ENCODE data around the gene SYCP2. TPM values are rescaled to one million over a fixed set of nuclear protein-coding genes. Genes with fewer than 3 reads are reported as not detected.
A peak's percentile ranks its signal among the peaks of the same experiment; 100 is the strongest.

SYCP2 gene
- total RNA-seq, 1 donor from 2014 or later: 0.88 TPM

DNA sequence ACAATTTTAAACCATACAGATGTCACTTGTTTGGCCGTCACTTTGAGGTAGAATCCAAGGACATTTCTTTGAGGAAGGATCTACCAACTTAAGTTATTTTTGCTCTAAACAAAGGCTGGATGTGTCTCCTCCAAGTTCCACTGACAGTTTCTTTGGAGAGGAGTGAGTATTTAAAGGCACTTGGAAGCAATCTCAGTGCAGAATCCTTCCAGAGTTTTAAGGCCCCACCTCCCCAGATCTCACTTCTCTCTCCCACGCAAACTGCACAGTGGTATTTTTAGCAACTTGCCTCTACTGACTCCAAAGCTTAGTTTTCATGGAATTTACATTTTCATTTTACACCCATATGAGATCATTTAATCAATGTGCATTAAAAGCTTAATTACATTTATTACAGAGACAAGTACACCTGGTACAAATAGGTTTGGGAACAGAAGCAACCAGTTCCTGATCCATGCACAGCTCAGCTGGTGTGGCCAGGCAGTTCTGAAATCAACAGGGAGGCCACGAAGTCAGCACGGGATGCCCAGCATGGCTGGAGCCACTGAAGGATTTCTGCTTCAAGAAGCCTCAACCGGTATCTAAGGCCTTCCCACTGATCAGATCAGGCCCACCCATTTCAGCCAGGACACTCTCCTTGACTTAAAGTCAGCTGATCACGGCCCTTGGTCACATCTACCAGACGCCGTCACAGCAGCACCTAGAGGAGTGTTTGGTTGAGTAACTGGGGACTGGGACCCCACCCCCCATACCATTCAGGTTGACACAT lies 109.8 kb downstream of the SYCP2 start:
- no peaks in the 10 kb centered on the region for H3K36me3 Mint-ChIP-seq
- peaks cover 15% of the 10 kb centered on the region for H3K4me1 Mint-ChIP-seq
- no peaks in the 10 kb centered on the region for H3K4me1 ChIP-seq
- no peaks in the 10 kb centered on the region for H3K9me3 Mint-ChIP-seq
- no peak for DNase-seq (ENCODE audit: low spot score)
- H3K79me2 ChIP-seq (ENCODE audit: low read depth): no peaks in the 10 kb centered on the region
- H3K27ac Mint-ChIP-seq: no peak overlapping the region
- H3F3A ChIP-seq (ENCODE audit: low read depth): no peaks in the 10 kb centered on the region
- H3K9ac ChIP-seq: no peak overlapping the region
- TF ChIP-seq, protein P1, sequence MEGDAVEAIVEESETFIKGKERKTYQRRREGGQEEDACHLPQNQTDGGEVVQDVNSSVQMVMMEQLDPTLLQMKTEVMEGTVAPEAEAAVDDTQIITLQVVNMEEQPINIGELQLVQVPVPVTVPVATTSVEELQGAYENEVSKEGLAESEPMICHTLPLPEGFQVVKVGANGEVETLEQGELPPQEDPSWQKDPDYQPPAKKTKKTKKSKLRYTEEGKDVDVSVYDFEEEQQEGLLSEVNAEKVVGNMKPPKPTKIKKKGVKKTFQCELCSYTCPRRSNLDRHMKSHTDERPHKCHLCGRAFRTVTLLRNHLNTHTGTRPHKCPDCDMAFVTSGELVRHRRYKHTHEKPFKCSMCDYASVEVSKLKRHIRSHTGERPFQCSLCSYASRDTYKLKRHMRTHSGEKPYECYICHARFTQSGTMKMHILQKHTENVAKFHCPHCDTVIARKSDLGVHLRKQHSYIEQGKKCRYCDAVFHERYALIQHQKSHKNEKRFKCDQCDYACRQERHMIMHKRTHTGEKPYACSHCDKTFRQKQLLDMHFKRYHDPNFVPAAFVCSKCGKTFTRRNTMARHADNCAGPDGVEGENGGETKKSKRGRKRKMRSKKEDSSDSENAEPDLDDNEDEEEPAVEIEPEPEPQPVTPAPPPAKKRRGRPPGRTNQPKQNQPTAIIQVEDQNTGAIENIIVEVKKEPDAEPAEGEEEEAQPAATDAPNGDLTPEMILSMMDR (IDR thresholded peaks at IDR 0.05): no peak
- TF ChIP-seq EZH2phosphoT487 (IDR thresholded peaks at IDR 0.05): no peak
- no peaks in the 10 kb centered on the region for H3K36me3 ChIP-seq
- H3K27ac ChIP-seq: no peak overlapping the region
- no peak overlapping the region for H2AFZ ChIP-seq (replicated peaks)
- peaks cover 17% of the 10 kb centered on the region for H3K27me3 Mint-ChIP-seq (ENCODE audit: insufficient read depth, low read depth)
- H3K9me3 ChIP-seq (ENCODE audit: low read depth): no peaks in the 10 kb centered on the region
- no peaks in the 10 kb centered on the region for H4K20me1 ChIP-seq (ENCODE audit: low read depth)
- no peak overlapping the region for H3K4me3 Mint-ChIP-seq
- H3K4me3 ChIP-seq: no peak overlapping the region
- H3K27me3 ChIP-seq: no peaks in the 10 kb centered on the region
- no peak overlapping the region for H3K4me2 ChIP-seq

DNA sequence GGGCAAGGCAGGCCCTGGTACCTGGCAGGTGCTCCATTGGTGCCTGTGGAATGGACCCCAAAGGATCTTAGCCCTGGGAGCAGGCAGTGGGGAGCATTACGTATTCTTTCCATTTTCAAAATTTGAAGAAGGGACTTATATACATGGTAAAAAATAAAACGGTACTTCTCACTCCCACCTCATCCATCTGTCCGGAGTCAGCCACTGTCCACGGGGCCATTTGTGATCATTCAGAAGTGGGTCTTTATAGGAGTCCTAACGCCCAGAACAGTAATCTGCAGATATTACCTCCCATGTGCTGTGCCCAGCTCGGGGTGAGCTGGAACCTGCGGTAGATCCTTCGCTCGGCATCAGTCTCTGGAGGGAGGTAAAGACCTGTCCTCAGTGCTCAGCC lies 110.4 kb downstream of the SYCP2 start:
- H3K27me3 Mint-ChIP-seq (ENCODE audit: insufficient read depth, low read depth): peaks cover 14% of the 10 kb centered on the region
- no peak overlapping the region for H3K4me3 Mint-ChIP-seq
- Histone ChIP-seq H3F3A (ENCODE audit: low read depth) (no peaks in the 10 kb centered on the region), H3K27me3 (no peaks in the 10 kb centered on the region), H3K36me3 (no peaks in the 10 kb centered on the region), H3K27ac (no peak overlapping the region), H3K4me3 (no peak overlapping the region), H2AFZ (replicated peaks) (no peak overlapping the region), H3K9me3 (ENCODE audit: low read depth) (no peaks in the 10 kb centered on the region), H3K79me2 (ENCODE audit: low read depth) (no peaks in the 10 kb centered on the region), H3K4me2 (no peak overlapping the region), H4K20me1 (ENCODE audit: low read depth) (no peaks in the 10 kb centered on the region), H3K9ac (no peak overlapping the region), H3K4me1 (no peaks in the 10 kb centered on the region)
- no peaks in the 10 kb centered on the region for H3K36me3 Mint-ChIP-seq
- TF ChIP-seq, protein P1 (IDR thresholded peaks at IDR 0.05): no peak
- no peak for TF ChIP-seq EZH2phosphoT487 (IDR thresholded peaks at IDR 0.05)
- TF ChIP-seq EZH2 (IDR thresholded peaks at IDR 0.05): no peak
- peak overlapping the region; percentile 53 for H3K27ac Mint-ChIP-seq
- no peaks in the 10 kb centered on the region for H3K9me3 Mint-ChIP-seq
- DNase-seq (ENCODE audit: low spot score): no peak
- peaks cover 15% of the 10 kb centered on the region for H3K4me1 Mint-ChIP-seq

DNA sequence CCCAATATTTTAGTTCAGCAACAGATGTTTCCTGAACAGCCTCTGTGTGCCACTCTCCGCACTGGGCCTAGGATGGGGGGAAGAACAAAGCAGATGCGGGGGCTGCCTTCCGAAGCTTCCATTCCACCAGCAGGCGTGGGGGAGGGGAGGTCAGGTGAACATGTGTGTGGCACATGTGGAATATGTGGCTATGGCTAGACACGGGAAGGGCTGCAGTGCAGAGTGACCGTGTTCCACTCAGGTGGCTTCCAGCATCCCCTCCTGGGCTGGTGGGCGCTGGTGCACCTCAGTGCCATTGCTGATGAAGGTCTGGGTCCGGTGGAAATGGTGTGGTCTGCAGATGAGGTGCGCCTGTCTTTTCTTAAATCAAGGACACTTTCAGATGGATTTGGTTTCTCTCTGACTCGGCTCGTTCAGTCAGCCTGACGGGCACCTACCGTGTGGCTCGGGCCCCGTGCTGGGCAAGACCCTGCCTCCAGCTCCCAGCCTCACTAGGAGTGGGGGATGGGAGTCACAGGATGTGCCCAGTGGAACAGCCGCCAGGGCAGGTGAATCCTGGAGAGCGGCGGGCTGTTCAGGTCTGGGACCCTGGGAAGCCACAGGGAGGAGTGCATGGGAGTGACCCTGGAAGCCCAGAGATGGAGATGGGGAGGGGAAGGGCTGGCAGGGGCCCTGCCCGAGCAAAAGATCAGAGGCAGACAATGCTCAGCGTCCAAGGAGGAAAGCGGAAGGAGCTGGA lies 111.0 kb downstream of the SYCP2 start:
- Histone ChIP-seq H3K4me1 (no peaks in the 10 kb centered on the region), H3K9me3 (ENCODE audit: low read depth) (no peaks in the 10 kb centered on the region), H3K36me3 (no peaks in the 10 kb centered on the region), H2AFZ (replicated peaks) (no peak overlapping the region), H3F3A (ENCODE audit: low read depth) (no peaks in the 10 kb centered on the region), H3K27me3 (no peaks in the 10 kb centered on the region), H3K27ac (no peak overlapping the region), H3K79me2 (ENCODE audit: low read depth) (no peaks in the 10 kb centered on the region), H3K4me2 (no peak overlapping the region), H3K4me3 (no peak overlapping the region), H4K20me1 (ENCODE audit: low read depth) (no peaks in the 10 kb centered on the region), H3K9ac (no peak overlapping the region)
- H3K27ac Mint-ChIP-seq: no peak overlapping the region
- H3K36me3 Mint-ChIP-seq: no peaks in the 10 kb centered on the region
- DNase-seq (ENCODE audit: low spot score): no peak
- TF ChIP-seq, protein P1 (IDR thresholded peaks at IDR 0.05): no peak
- TF ChIP-seq EZH2 (IDR thresholded peaks at IDR 0.05) (no peak), EZH2phosphoT487 (IDR thresholded peaks at IDR 0.05) (no peak)
- H3K27me3 Mint-ChIP-seq (ENCODE audit: insufficient read depth, low read depth): peaks cover 14% of the 10 kb centered on the region
- no peaks in the 10 kb centered on the region for H3K9me3 Mint-ChIP-seq
- H3K4me3 Mint-ChIP-seq: no peak overlapping the region
- peaks cover 15% of the 10 kb centered on the region for H3K4me1 Mint-ChIP-seq

All from neural progenitor cell (in vitro differentiated cells).